Parathyroid adenoma (tissue), 2 donors: ENCODE results near the gene EAF1.
"Not testable (repeated sequence)": the region's sequence is repeated elsewhere in the genome, so short reads cannot be mapped to it uniquely, and the experiment has no call there.

ENCODE experiments used
- H2AFZ ChIP-seq: fragments of 300-600 bp; sonication (generic); one replicate; pipeline ENCODE4 v1.7.0; 2017; ENCODE audit warnings: antibody characterized with exemption, mild to moderate bottlenecking
- H3K27ac ChIP-seq: fragments of 300-600 bp; sonication (generic); one replicate; pipeline ENCODE4 v1.7.0; 2017
- H3K27me3 ChIP-seq: fragments of 300-600 bp; sonication (generic); one replicate; pipeline ENCODE4 v1.7.0; 2017; ENCODE audit warnings: low read length; ENCODE audit not compliant: control insufficient read depth, insufficient read depth
- H3K36me3 ChIP-seq: fragments of 300-600 bp; sonication (generic); one replicate; pipeline ENCODE4 v1.7.0; 2017; ENCODE audit warnings: low read length; ENCODE audit not compliant: control insufficient read depth, insufficient read depth
- H3K4me1 ChIP-seq: fragments of 300-600 bp; sonication (generic); one replicate; pipeline ENCODE4 v1.7.0; 2017; ENCODE audit warnings: control low read depth
- H3K4me2 ChIP-seq: fragments of 300-600 bp; sonication (generic); one replicate; pipeline ENCODE4 v1.7.0; 2017; ENCODE audit warnings: low read length
- H3K4me3 ChIP-seq: fragments of 300-600 bp; sonication (generic); one replicate; pipeline ENCODE4 v1.7.0; 2017; ENCODE audit warnings: low read depth, low read length
- H3K79me2 ChIP-seq: fragments of 300-600 bp; sonication (generic); one replicate; pipeline ENCODE4 v1.7.0; 2017; ENCODE audit warnings: control low read depth
- H3K9ac ChIP-seq: fragments of 300-600 bp; sonication (generic); one replicate; pipeline ENCODE4 v1.7.0; 2017; ENCODE audit warnings: mild to moderate bottlenecking
- H3K9me3 ChIP-seq: fragments of 300-600 bp; sonication (generic); one replicate; pipeline ENCODE4 v1.7.0; 2017; ENCODE audit warnings: low read length; ENCODE audit not compliant: control insufficient read depth
- CTCF ChIP-seq: fragments of 300-600 bp; sonication (generic); IDR thresholded peaks from one replicate; pipeline ENCODE4 v1.7.0; 2017; ENCODE audit warnings: antibody characterized with exemption, mild to moderate bottlenecking
- donor health status: primary hyperparathyroidism.

Gene EAF1

GRCh38 chr3:15453501-15453900, 26.1 kb downstream of the EAF1 start:
- no peaks in the 10 kb centered on the region for H3K36me3 ChIP-seq
- no peak overlapping the region for H3K4me3 ChIP-seq
- H3K4me2 ChIP-seq: no peak overlapping the region
- H3K79me2 ChIP-seq: no peaks in the 10 kb centered on the region
- H3K4me1 ChIP-seq: no peaks in the 10 kb centered on the region
- H3K9ac ChIP-seq: no peak overlapping the region
- no peaks in the 10 kb centered on the region for H3K9me3 ChIP-seq
- no peaks in the 10 kb centered on the region for H3K27me3 ChIP-seq
- no peak for TF ChIP-seq CTCF
- H3K27ac ChIP-seq: no peak overlapping the region
- H2AFZ ChIP-seq: no peak overlapping the region

GRCh38 chr3:15453991-15454625, 26.7 kb downstream of the EAF1 start:
- Histone ChIP-seq H3K36me3 (no peaks in the 10 kb centered on the region), H2AFZ (no peak overlapping the region)
- TF ChIP-seq CTCF: no peak

GRCh38 chr3:15454965-15455364, 27.6 kb downstream of the EAF1 start:
- TF ChIP-seq CTCF: no peak
- Histone ChIP-seq H3K9ac (no peak overlapping the region), H3K4me1 (no peaks in the 10 kb centered on the region), H3K36me3 (no peaks in the 10 kb centered on the region), H3K27ac (no peak overlapping the region), H3K4me3 (no peak overlapping the region), H3K79me2 (no peaks in the 10 kb centered on the region), H3K27me3 (no peaks in the 10 kb centered on the region), H3K9me3 (no peaks in the 10 kb centered on the region), H3K4me2 (no peak overlapping the region), H2AFZ (no peak overlapping the region)

More at GRCh38 chr3:15453991-15454625, 26.7 kb downstream of the EAF1 start:
- Histone ChIP-seq H3K9ac (no peak overlapping the region), H3K27ac (no peak overlapping the region), H3K27me3 (no peaks in the 10 kb centered on the region), H3K4me2 (no peak overlapping the region), H3K4me1 (no peaks in the 10 kb centered on the region), H3K79me2 (no peaks in the 10 kb centered on the region), H3K4me3 (no peak overlapping the region), H3K9me3 (no peaks in the 10 kb centered on the region)

GRCh38 chr3:15455756-15456155, 28.4 kb downstream of the EAF1 start:
- no peaks in the 10 kb centered on the region for H3K79me2 ChIP-seq
- no peaks in the 10 kb centered on the region for H3K27me3 ChIP-seq
- no peak for TF ChIP-seq CTCF

GRCh38 chr3:15456321-15456720, 28.9 kb downstream of the EAF1 start:
- no peaks in the 10 kb centered on the region for H3K27me3 ChIP-seq
- no peak overlapping the region for H3K9ac ChIP-seq
- TF ChIP-seq CTCF: no peak
- no peaks in the 10 kb centered on the region for H3K4me1 ChIP-seq
- no peaks in the 10 kb centered on the region for H3K36me3 ChIP-seq
- H3K27ac ChIP-seq: no peak overlapping the region
- no peak overlapping the region for H3K4me2 ChIP-seq
- no peak overlapping the region for H2AFZ ChIP-seq
- no peak overlapping the region for H3K4me3 ChIP-seq
- no peaks in the 10 kb centered on the region for H3K79me2 ChIP-seq
- H3K9me3 ChIP-seq: no peaks in the 10 kb centered on the region

More at GRCh38 chr3:15455756-15456155, 28.4 kb downstream of the EAF1 start:
- H3K9me3 ChIP-seq: no peaks in the 10 kb centered on the region
- H3K4me1 ChIP-seq: no peaks in the 10 kb centered on the region
- no peak overlapping the region for H3K27ac ChIP-seq
- H3K36me3 ChIP-seq: no peaks in the 10 kb centered on the region
- no peak overlapping the region for H2AFZ ChIP-seq
- H3K4me2 ChIP-seq: no peak overlapping the region
- no peak overlapping the region for H3K9ac ChIP-seq
- no peak overlapping the region for H3K4me3 ChIP-seq

- H3K9me3 ChIP-seq, H3K4me3 ChIP-seq, H2AFZ ChIP-seq, H3K27ac ChIP-seq, H3K27me3 ChIP-seq, H3K4me1 ChIP-seq, H3K79me2 ChIP-seq, H3K4me2 ChIP-seq, H3K9ac ChIP-seq, H3K36me3 ChIP-seq: not testable (repeated sequence)
Observed at GRCh38 chr3:15456915-15457314, 29.5 kb downstream of the EAF1 start.
